ENCODE measurements around the gene PABPN1L. TPM values are rescaled to one million over a fixed set of nuclear protein-coding genes. Genes with fewer than 3 reads are reported as not detected.

The PABPN1L gene
- total and polyA plus RNA-seq, 12 donors = 0.21 TPM; not detected in 11

DNA sequence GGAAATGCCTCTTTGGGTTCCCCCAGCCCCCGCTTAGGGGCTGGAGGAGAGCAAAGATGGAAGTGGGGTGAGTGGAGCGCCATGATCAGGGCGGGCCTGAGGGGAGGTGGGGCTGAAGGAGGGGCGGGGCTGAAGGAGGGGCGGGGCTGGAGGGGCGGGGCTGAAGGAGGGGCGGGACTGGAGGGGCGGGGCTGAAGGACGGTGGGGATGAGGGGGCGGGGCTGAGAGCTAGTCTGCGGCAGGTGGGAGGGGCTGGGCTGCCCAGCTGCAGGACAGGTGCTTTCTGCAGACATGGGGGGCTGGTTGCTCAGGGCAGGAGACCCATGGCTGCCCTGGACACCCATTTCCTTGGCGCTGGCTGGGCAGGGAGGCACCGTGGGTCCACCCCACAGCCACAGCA is 39.1 kb upstream of the PABPN1L start:
- H3K36me3 ChIP-seq = peaks cover 0 to 15% (median 0%) of the 10 kb centered on the region in 9 donors
- no peaks in the 10 kb centered on the region for H3K9me3 ChIP-seq
- intact Hi-C loops (cut with DNase I) = no loop called here
- DNase-seq (no peak), ATAC-seq (no peak)
- H3K4me3 ChIP-seq = no peak overlapping the region
- 36 to 45% methylated on average over 10 to 13 of the region's 13 CpGs for WGBS, 2 donors
- TF ChIP-seq, protein P1, sequence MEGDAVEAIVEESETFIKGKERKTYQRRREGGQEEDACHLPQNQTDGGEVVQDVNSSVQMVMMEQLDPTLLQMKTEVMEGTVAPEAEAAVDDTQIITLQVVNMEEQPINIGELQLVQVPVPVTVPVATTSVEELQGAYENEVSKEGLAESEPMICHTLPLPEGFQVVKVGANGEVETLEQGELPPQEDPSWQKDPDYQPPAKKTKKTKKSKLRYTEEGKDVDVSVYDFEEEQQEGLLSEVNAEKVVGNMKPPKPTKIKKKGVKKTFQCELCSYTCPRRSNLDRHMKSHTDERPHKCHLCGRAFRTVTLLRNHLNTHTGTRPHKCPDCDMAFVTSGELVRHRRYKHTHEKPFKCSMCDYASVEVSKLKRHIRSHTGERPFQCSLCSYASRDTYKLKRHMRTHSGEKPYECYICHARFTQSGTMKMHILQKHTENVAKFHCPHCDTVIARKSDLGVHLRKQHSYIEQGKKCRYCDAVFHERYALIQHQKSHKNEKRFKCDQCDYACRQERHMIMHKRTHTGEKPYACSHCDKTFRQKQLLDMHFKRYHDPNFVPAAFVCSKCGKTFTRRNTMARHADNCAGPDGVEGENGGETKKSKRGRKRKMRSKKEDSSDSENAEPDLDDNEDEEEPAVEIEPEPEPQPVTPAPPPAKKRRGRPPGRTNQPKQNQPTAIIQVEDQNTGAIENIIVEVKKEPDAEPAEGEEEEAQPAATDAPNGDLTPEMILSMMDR (IDR thresholded peaks at IDR 0.05) = no peak
- peak overlapping the region in 2 of 10 donors; percentile 15 to 33 for H3K27ac ChIP-seq
- H3K27me3 ChIP-seq = no peaks in the 10 kb centered on the region
- H3K4me1 ChIP-seq = peaks cover 3 to 64% (median 25%) of the 10 kb centered on the region in 9 donors

DNA sequence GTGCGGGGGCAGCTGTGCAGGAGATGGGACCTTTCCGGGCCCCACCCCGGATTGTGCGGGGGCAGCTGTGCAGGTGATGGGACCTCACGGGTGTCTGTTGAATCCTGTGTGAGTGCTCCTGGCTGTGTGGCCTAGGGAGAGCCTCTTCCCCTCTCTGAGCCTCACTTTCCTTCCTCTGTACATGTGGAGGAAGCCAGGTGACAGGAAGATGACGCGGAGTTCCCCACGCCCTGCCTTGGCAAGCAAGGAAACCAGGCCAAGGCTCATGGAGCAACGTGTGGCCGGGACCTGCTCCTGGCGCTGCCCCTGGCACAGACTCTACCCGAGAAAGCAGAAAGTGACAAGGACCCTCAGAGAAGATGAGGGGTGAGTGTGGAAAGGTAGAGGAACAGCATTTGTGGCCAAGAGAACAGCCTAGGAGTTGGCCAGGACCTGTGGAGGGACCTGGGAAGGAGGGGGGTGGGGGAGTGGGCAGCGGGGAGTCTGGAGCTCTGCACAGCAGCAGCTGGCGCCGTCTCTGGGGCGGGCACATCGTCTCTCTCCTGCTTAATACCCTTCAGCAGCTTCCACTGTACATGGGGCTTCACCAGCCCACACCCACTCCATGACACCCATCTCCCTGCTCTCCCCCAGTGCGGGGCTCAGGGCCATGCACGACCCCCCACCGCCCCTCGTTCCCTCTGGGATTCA is 38.4 kb upstream of the PABPN1L start:
- Histone ChIP-seq H3K36me3 (peaks cover 0 to 20% (median 0%) of the 10 kb centered on the region in 9 donors), H3K27ac (peak overlapping the region in 5 of 10 donors; percentile 15 to 48 (median 33)), H3K4me1 (peaks cover 0 to 57% (median 22%) of the 10 kb centered on the region in 9 donors), H3K9me3 (no peaks in the 10 kb centered on the region), H3K4me3 (peak overlapping the region in 2 of 10 donors; percentile 8 to 10), H3K27me3 (no peaks in the 10 kb centered on the region)
- intact Hi-C loops (cut with DNase I) = no loop called here
- DNase-seq (no peak), ATAC-seq (peak in 3 of 8 donors; percentile 7 to 70 (median 11))
- TF ChIP-seq, protein P1 (IDR thresholded peaks at IDR 0.05) = no peak
- WGBS, 2 donors = 67 to 75% methylated on average over 21 of the region's 21 CpGs

DNA sequence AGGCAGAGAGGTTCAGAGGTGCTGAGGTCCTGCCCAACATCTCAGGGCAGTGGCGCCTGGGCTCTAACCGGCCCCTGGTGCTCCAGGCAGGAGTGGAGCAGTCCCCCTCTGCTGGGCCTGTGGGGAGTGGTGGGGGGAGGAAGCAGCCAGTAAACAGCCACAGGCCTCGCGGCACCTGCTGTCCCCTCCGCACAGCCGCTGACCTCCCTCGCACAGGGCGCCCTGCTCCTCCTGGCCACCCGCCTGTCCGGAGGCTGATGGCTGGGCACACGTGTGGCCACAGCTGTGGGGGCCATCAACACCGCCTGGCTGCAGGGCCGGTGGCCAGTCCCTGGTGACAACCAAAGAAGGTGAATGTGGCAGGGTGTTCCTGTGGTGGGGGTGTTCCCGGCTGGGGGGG is 36.8 kb upstream of the PABPN1L start:
- no peak for ATAC-seq
- peaks cover 0 to 30% (median 0%) of the 10 kb centered on the region in 9 donors for H3K36me3 ChIP-seq
- H3K4me3 ChIP-seq = no peak overlapping the region
- WGBS, 2 donors = 68 to 70% methylated on average over 14 of the region's 14 CpGs
- DNase-seq = no peak
- H3K27me3 ChIP-seq = no peaks in the 10 kb centered on the region
- no peaks in the 10 kb centered on the region for H3K9me3 ChIP-seq
- TF ChIP-seq, protein P1 (IDR thresholded peaks at IDR 0.05) = no peak
- intact Hi-C loops (cut with DNase I) = no loop called here
- peaks cover 0 to 41% (median 14%) of the 10 kb centered on the region in 9 donors for H3K4me1 ChIP-seq
- H3K27ac ChIP-seq = no peak overlapping the region

DNA sequence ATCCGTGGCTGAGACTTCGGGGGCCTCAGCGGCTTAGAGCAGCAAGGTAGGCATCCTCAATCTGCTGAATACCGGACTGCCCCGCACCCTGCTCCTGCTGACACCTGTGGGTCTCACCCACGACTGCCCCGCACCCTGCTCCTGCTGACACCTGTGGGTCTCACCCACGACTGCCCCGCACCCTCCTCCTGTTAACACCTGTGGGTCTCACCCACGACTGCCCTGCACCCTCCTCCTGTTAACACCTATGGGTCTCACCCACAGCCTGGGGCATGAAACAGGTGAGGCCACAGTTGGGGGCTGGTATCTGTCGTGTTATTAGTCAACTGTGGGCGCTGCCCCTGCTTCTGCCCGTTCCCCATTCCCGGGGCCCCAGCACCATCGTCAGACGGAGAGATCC is 36.3 kb upstream of the PABPN1L start:
- Histone ChIP-seq H3K4me1 (peaks cover 0 to 36% (median 12%) of the 10 kb centered on the region in 9 donors), H3K27ac (no peak overlapping the region), H3K9me3 (no peaks in the 10 kb centered on the region), H3K27me3 (no peaks in the 10 kb centered on the region), H3K4me3 (no peak overlapping the region), H3K36me3 (peaks cover 0 to 35% (median 0%) of the 10 kb centered on the region in 9 donors)
- WGBS, 2 donors = 83 to 88% methylated on average over 16 of the region's 16 CpGs
- ATAC-seq (no peak), DNase-seq (no peak)
- intact Hi-C loops (cut with DNase I) = no loop called here
- TF ChIP-seq, protein P1 (IDR thresholded peaks at IDR 0.05) = no peak

Measured in heart right ventricle (tissue), 16 donors.